ENCODE measurements around the gene EXD1.

GRCh38 chr15:41218851-41219250 lies 11.7 kb downstream of the EXD1 start:
- no peak for TF ChIP-seq RAD21 (IDR thresholded peaks at IDR 0.05)
- no peak for TF ChIP-seq CTCF (IDR thresholded peaks at IDR 0.05; ENCODE audit: low read depth, low read length, missing input control)
- TF ChIP-seq REST (IDR thresholded peaks at IDR 0.05): no peak
- TF ChIP-seq FOXA1 (IDR thresholded peaks at IDR 0.05): no peak
- TF ChIP-seq ATF3 (IDR thresholded peaks at IDR 0.05): no peak
- TF ChIP-seq TAF1 (conservative IDR thresholded peaks at IDR 0.05): no peak
- no peak for TF ChIP-seq MAX (IDR thresholded peaks at IDR 0.05)
- TF ChIP-seq EGR1 (IDR thresholded peaks at IDR 0.05; ENCODE audit: low read depth in 2 of 2): no peak
- no peak for TF ChIP-seq SP1 (IDR thresholded peaks at IDR 0.05)

Data from liver (tissue), 3 donors.